Ascending aorta (tissue), 2 donors: ENCODE results near the gene CHST11. TPM values are rescaled to one million over a fixed set of nuclear protein-coding genes. Genes with fewer than 3 reads are reported as not detected.

ENCODE experiments used
- DNase-seq, 2 donors: peaks; one replicate each; pipeline ENCODE4 v3.0.0-alpha.2; 2019; ENCODE audit warnings: low spot score in 2 of 2
- H3K27ac ChIP-seq, 2 donors: fragments of 200-600 bp; sonication (generic); one replicate each; pipeline ENCODE4 v1.5.1; 2016 to 2017; ENCODE audit warnings: mild to moderate bottlenecking in 1 of 2
- H3K27me3 ChIP-seq: fragments of 200-600 bp; sonication (generic); one replicate; pipeline ENCODE4 v1.5.1; 2017
- H3K36me3 ChIP-seq, 2 donors: fragments of 200-600 bp; sonication (generic); one replicate each; pipeline ENCODE4 v1.5.1; 2016
- H3K4me1 ChIP-seq, 2 donors: fragments of 200-600 bp; sonication (generic); one replicate each; pipeline ENCODE4 v1.5.1; 2016 to 2017; ENCODE audit warnings: mild to moderate bottlenecking in 1 of 2
- H3K4me3 ChIP-seq, 2 donors: fragments of 200-600 bp; sonication (generic); one replicate each; pipeline ENCODE4 v1.5.1; 2016 to 2017; ENCODE audit warnings: mild to moderate bottlenecking in 1 of 2
- H3K9me3 ChIP-seq, 2 donors: fragments of 200-600 bp; sonication (generic); one replicate each; pipeline ENCODE4 v1.5.1; 2016
- intact Hi-C: fragments of 100-400 bp; cut with DNase I; formaldehyde crosslinking; loops from one replicate; pipeline ENCODE4 v1.15.1; 2023
- total RNA-seq: library from RNA; depleted of rRNA; stranded (reverse); fragments of >200 nt; gene quantifications from one replicate; pipeline ENCODE4 v1.1.0, GENCODE V29; 2016
- TF ChIP-seq, protein P1 (sequence below), 3 experiments: fragments of 200-600 bp in 2 of 3; fragments of 450-650 bp in 1 of 3; sonication (generic) in 2 of 3; IDR thresholded peaks; one replicate each; pipeline ENCODE4 v1.5.1; 2016 to 2019; ENCODE audit warnings: antibody characterized with exemption in 3 of 3, mild to moderate bottlenecking in 1 of 3, moderate library complexity in 1 of 3

The CHST11 gene
- total RNA-seq, 1 donor from 2014 or later = 63.2 TPM

- no peak overlapping the region for H3K4me3 ChIP-seq
- no peaks in the 10 kb centered on the region for H3K27me3 ChIP-seq
- H3K4me1 ChIP-seq = no peaks in the 10 kb centered on the region
- no peaks in the 10 kb centered on the region for H3K9me3 ChIP-seq
- no peak for DNase-seq
- H3K36me3 ChIP-seq = no peaks in the 10 kb centered on the region
- no peak overlapping the region for H3K27ac ChIP-seq
- intact Hi-C loops = no loop called here
- TF ChIP-seq, protein P1, sequence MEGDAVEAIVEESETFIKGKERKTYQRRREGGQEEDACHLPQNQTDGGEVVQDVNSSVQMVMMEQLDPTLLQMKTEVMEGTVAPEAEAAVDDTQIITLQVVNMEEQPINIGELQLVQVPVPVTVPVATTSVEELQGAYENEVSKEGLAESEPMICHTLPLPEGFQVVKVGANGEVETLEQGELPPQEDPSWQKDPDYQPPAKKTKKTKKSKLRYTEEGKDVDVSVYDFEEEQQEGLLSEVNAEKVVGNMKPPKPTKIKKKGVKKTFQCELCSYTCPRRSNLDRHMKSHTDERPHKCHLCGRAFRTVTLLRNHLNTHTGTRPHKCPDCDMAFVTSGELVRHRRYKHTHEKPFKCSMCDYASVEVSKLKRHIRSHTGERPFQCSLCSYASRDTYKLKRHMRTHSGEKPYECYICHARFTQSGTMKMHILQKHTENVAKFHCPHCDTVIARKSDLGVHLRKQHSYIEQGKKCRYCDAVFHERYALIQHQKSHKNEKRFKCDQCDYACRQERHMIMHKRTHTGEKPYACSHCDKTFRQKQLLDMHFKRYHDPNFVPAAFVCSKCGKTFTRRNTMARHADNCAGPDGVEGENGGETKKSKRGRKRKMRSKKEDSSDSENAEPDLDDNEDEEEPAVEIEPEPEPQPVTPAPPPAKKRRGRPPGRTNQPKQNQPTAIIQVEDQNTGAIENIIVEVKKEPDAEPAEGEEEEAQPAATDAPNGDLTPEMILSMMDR (IDR thresholded peaks at IDR 0.05) = no peak
These were observed 78.1 kb downstream of the CHST11 start for GRCh38 chr12:104534857-104535248.

DNA sequence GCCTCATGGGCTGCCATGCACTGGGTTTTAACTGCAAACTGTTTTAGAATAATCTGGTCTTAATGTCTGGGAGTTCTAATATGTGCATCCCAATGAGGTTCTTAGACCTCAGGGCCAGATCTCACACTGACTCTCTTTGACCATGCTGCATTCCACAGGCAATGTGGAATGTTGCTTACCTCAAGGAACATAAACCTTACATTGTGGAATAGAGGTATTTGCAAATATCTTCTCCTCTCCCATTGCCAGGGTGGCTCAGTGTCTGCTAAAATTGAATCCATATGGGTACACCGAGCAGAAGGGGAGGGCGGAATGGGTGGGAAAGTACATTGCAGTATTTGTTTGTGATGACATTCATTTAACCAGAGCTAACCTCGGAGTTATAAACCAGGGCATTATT, 78.6 kb downstream of the CHST11 start:
- H3K4me1 ChIP-seq = no peaks in the 10 kb centered on the region
- H3K4me3 ChIP-seq = no peak overlapping the region
- no peaks in the 10 kb centered on the region for H3K36me3 ChIP-seq
- no peak overlapping the region for H3K27ac ChIP-seq
- TF ChIP-seq, protein P1 (IDR thresholded peaks at IDR 0.05) = no peak
- no peaks in the 10 kb centered on the region for H3K27me3 ChIP-seq
- no peak for DNase-seq
- no peaks in the 10 kb centered on the region for H3K9me3 ChIP-seq
- intact Hi-C loops = no loop called here

GRCh38 chr12:104536841-104537240, 80.1 kb downstream of the CHST11 start:
- TF ChIP-seq, protein P1 (IDR thresholded peaks at IDR 0.05) = no peak
- intact Hi-C loops = no loop called here
- no peaks in the 10 kb centered on the region for H3K9me3 ChIP-seq
- no peaks in the 10 kb centered on the region for H3K4me1 ChIP-seq
- no peak overlapping the region for H3K27ac ChIP-seq
- H3K4me3 ChIP-seq = no peak overlapping the region
- no peaks in the 10 kb centered on the region for H3K36me3 ChIP-seq
- no peaks in the 10 kb centered on the region for H3K27me3 ChIP-seq
- DNase-seq = no peak

- Histone ChIP-seq H3K4me3 (no peak overlapping the region), H3K36me3 (no peaks in the 10 kb centered on the region), H3K27me3 (no peaks in the 10 kb centered on the region), H3K9me3 (no peaks in the 10 kb centered on the region), H3K4me1 (no peaks in the 10 kb centered on the region), H3K27ac (no peak overlapping the region)
- intact Hi-C loops = no loop called here
- TF ChIP-seq, protein P1 (IDR thresholded peaks at IDR 0.05) = no peak
- no peak for DNase-seq
These were observed 81.3 kb downstream of the CHST11 start for GRCh38 chr12:104538056-104538455.

GRCh38 chr12:104538891-104539462, 82.2 kb downstream of the CHST11 start:
- Histone ChIP-seq H3K36me3 (no peaks in the 10 kb centered on the region), H3K27ac (no peak overlapping the region), H3K4me1 (no peaks in the 10 kb centered on the region), H3K4me3 (no peak overlapping the region), H3K9me3 (no peaks in the 10 kb centered on the region), H3K27me3 (no peaks in the 10 kb centered on the region)
- DNase-seq = no peak
- intact Hi-C loops = no loop called here
- TF ChIP-seq, protein P1 (IDR thresholded peaks at IDR 0.05) = no peak

- TF ChIP-seq, protein P1 (IDR thresholded peaks at IDR 0.05) = no peak
- intact Hi-C loops = loop anchor here (10.0 kb wide), 1 partner anchor 150 kb away; no protein-coding TSS in a partner anchor
- H3K27ac ChIP-seq = no peak overlapping the region
- no peak for DNase-seq
- H3K4me1 ChIP-seq = no peaks in the 10 kb centered on the region
- H3K27me3 ChIP-seq = no peaks in the 10 kb centered on the region
- no peaks in the 10 kb centered on the region for H3K9me3 ChIP-seq
- H3K36me3 ChIP-seq = no peaks in the 10 kb centered on the region
- H3K4me3 ChIP-seq = no peak overlapping the region
These were observed 88.1 kb downstream of the CHST11 start for GRCh38 chr12:104544836-104545235.
